Fibroblast of skin of right quadriceps (primary cell): ENCODE measurements around the gene RIT2.
A peak's percentile ranks its signal among the peaks of the same experiment; 100 is the strongest.

ENCODE experiments used
- DNase-seq: peaks from one replicate; pipeline ENCODE4 v3.0.0-alpha.2; 2013

The RIT2 gene

GRCh38 chr18:43007365-43007764 is 108.1 kb downstream of the RIT2 start:
- DNase-seq: no peak

- no peak for DNase-seq
These were observed 111.1 kb downstream of the RIT2 start for GRCh38 chr18:43004421-43004820.

GRCh38 chr18:43001821-43002220 is 113.7 kb downstream of the RIT2 start:
- no peak for DNase-seq

GRCh38 chr18:42996824-42997223 is 118.7 kb downstream of the RIT2 start:
- DNase-seq: no peak

- DNase-seq: no peak
These were observed 135.1 kb downstream of the RIT2 start for GRCh38 chr18:42980426-42980825.

GRCh38 chr18:42977982-42978637 is 137.4 kb downstream of the RIT2 start:
- DNase-seq: no peak

- DNase-seq: no peak
These were observed 138.5 kb downstream of the RIT2 start for GRCh38 chr18:42976869-42977590.

GRCh38 chr18:42969366-42969765 is 146.1 kb downstream of the RIT2 start:
- no peak for DNase-seq

GRCh38 chr18:42961298-42961697 is 154.2 kb downstream of the RIT2 start:
- no peak for DNase-seq

- no peak for DNase-seq
These were observed 156.0 kb downstream of the RIT2 start for GRCh38 chr18:42959528-42959927.

GRCh38 chr18:42958353-42958752 is 157.1 kb downstream of the RIT2 start:
- no peak for DNase-seq

GRCh38 chr18:42956287-42956686 is 159.2 kb downstream of the RIT2 start:
- DNase-seq: no peak

- no peak for DNase-seq
These were observed 160.6 kb downstream of the RIT2 start for GRCh38 chr18:42954887-42955286.

GRCh38 chr18:42953306-42953705 is 162.2 kb downstream of the RIT2 start:
- no peak for DNase-seq

GRCh38 chr18:42950732-42951131 is 164.8 kb downstream of the RIT2 start:
- no peak for DNase-seq

- DNase-seq: no peak
These were observed 166.7 kb downstream of the RIT2 start for GRCh38 chr18:42948831-42949230.

- DNase-seq: no peak
These were observed 173.6 kb downstream of the RIT2 start for GRCh38 chr18:42941860-42942259.

GRCh38 chr18:42941021-42941420 is 174.5 kb downstream of the RIT2 start:
- DNase-seq: no peak

- DNase-seq: no peak
These were observed 178.0 kb downstream of the RIT2 start for GRCh38 chr18:42937436-42937835.

GRCh38 chr18:42936289-42936688 is 179.2 kb downstream of the RIT2 start:
- no peak for DNase-seq

GRCh38 chr18:42931491-42931890 is 184.0 kb downstream of the RIT2 start:
- DNase-seq: peak; percentile 61

GRCh38 chr18:42929857-42930256 is 185.6 kb downstream of the RIT2 start:
- DNase-seq: peak; percentile 3

GRCh38 chr18:42929181-42929580 is 186.3 kb downstream of the RIT2 start:
- no peak for DNase-seq

- DNase-seq: peak; percentile 9
These were observed 190.4 kb downstream of the RIT2 start for GRCh38 chr18:42925036-42925435.

- no peak for DNase-seq
These were observed 193.1 kb downstream of the RIT2 start for GRCh38 chr18:42922363-42922762.
